B cell (primary cell): Measurements from ENCODE around the gene STAU1. TPM values are rescaled to one million over a fixed set of nuclear protein-coding genes. Genes with fewer than 3 reads are reported as not detected.
"Not testable (repeated sequence)": the region's sequence is repeated elsewhere in the genome, so short reads cannot be mapped to it uniquely, and the experiment has no call there.

Source experiments
- ATAC-seq: fragments of 200-7000 bp; cut with Tn5 transposase; one replicate; pipeline ENCODE4 v1.10.0; 2021; ENCODE audit warnings: low read depth, mild to moderate bottlenecking, moderate number of reproducible peaks, moderate library complexity
- CTCF ChIA-PET: fragments of 350-600 bp; sonication (Branson Sonifier 250); formaldehyde crosslinking; loops from one replicate; lab custom pipeline; 2021; ENCODE audit warnings: antibody characterized with exemption, inconsistent platforms; lab: Charles Lee
- POLR2A ChIA-PET: fragments of 350-600 bp; sonication (Branson Sonifier 250); formaldehyde crosslinking; loops from one replicate; lab custom pipeline; 2021; ENCODE audit warnings: antibody characterized with exemption; lab: Charles Lee
- DNase-seq: peaks from one replicate; pipeline ENCODE4 v3.0.0; 2013
- H2AFZ ChIP-seq: 2 replicates; pipeline ENCODE4 v1.6.1; 2012; ENCODE audit warnings: mild to moderate bottlenecking, low read depth, low read length; ENCODE audit not compliant: insufficient read depth, poor library complexity, severe bottlenecking
- H3K27ac ChIP-seq, 2 donors: 1 replicate in 1 of 2; 2 replicates in 1 of 2; pipeline ENCODE4 v1.5.1; 2012 to 2013; ENCODE audit warnings: low read length in 2 of 2, mild to moderate bottlenecking in 2 of 2, moderate library complexity in 1 of 2
- H3K27me3 ChIP-seq, 4 experiments: fragments of 200-600 bp in 1 of 4; sonication (generic) in 1 of 4; replicated peaks in 1 of 4; 1 replicate in 2 of 4; 2 replicates in 2 of 4; pipeline versions ENCODE4 v1.6.1 to v1.7.0; 2013 to 2016; ENCODE audit warnings: low read length in 3 of 4, mild to moderate bottlenecking in 2 of 4, mixed read lengths in 1 of 4, moderate library complexity in 1 of 4; ENCODE audit not compliant: insufficient read depth in 4 of 4, control insufficient read depth in 3 of 4; ENCODE audit errors: control extremely low read depth in 1 of 4
- H3K36me3 ChIP-seq, 2 experiments: replicated peaks in 1 of 2; 1 replicate in 1 of 2; 2 replicates in 1 of 2; pipeline versions ENCODE4 v1.6.1 to v1.7.1; 2013; ENCODE audit warnings: low read length in 1 of 2; ENCODE audit not compliant: insufficient read depth in 2 of 2, control insufficient read depth in 1 of 2; ENCODE audit errors: control extremely low read depth in 1 of 2, extremely low read depth in 1 of 2
- H3K4me1 ChIP-seq, 2 donors: fragments of 200-600 bp in 1 of 2; sonication (generic) in 1 of 2; 1 replicate in 1 of 2; 2 replicates in 1 of 2; pipeline versions ENCODE4 v1.5.1 to v1.6.1; 2013 to 2017; ENCODE audit warnings: low read length in 2 of 2; ENCODE audit not compliant: control insufficient read depth in 2 of 2, insufficient read depth in 2 of 2
- H3K4me2 ChIP-seq: replicated peaks from 2 replicates; pipeline ENCODE3; 2012; ENCODE audit warnings: mild to moderate bottlenecking, low read depth, low read length; ENCODE audit not compliant: poor library complexity, severe bottlenecking
- H3K4me3 ChIP-seq, 5 experiments: fragments of 200-600 bp in 1 of 5; sonication (generic) in 1 of 5; 1 replicate in 3 of 5; 2 replicates in 2 of 5; pipeline versions ENCODE4 v1.5.1 to v1.7.0; 2011 to 2016; ENCODE audit warnings: low read length in 4 of 5, mild to moderate bottlenecking in 4 of 5, low read depth in 2 of 5, control low read depth in 1 of 5, moderate library complexity in 1 of 5; ENCODE audit not compliant: insufficient read depth in 1 of 5; ENCODE audit errors: control extremely low read depth in 1 of 5, extremely low read depth in 1 of 5
- H3K79me2 ChIP-seq: fragments of 200-600 bp; sonication (generic); one replicate; pipeline ENCODE4 v1.6.0; 2016; ENCODE audit warnings: low read length; ENCODE audit not compliant: control insufficient read depth, insufficient read depth
- H3K9ac ChIP-seq: fragments of 200-600 bp; sonication (generic); 2 replicates; pipeline ENCODE4 v1.6.1; 2017; ENCODE audit warnings: mild to moderate bottlenecking, low read length, moderate library complexity
- H3K9me3 ChIP-seq, 3 donors: one replicate each; pipeline versions ENCODE4 v1.6.1 to v1.7.1; 2013; ENCODE audit warnings: low read length in 2 of 3; ENCODE audit not compliant: control insufficient read depth in 2 of 3, insufficient read depth in 1 of 3; ENCODE audit errors: control extremely low read depth in 1 of 3
- H4K20me1 ChIP-seq: 2 replicates; pipeline ENCODE4 v1.6.0; 2012; ENCODE audit warnings: mild to moderate bottlenecking, low read length; ENCODE audit not compliant: insufficient read depth, control insufficient read depth, poor library complexity, severe bottlenecking
- H3K27ac Mint-ChIP-seq: one replicate; pipeline ENCODE4 v1.8.0; 2021; ENCODE audit warnings: mixed read lengths
- H3K27me3 Mint-ChIP-seq: one replicate; pipeline ENCODE4 v1.8.0; 2021; ENCODE audit warnings: mixed read lengths
- H3K4me1 Mint-ChIP-seq: one replicate; pipeline ENCODE4 v1.8.0; 2021; ENCODE audit warnings: mixed read lengths
- H3K4me3 Mint-ChIP-seq: one replicate; pipeline ENCODE4 v1.8.0; 2021; ENCODE audit warnings: mixed read lengths
- H3K9me3 Mint-ChIP-seq: one replicate; pipeline ENCODE4 v1.8.0; 2022; ENCODE audit warnings: mixed read lengths; ENCODE audit not compliant: insufficient read depth
- EZH2 ChIP-seq: IDR thresholded peaks from 2 replicates; pipeline ENCODE4 v1.6.1; 2012; ENCODE audit warnings: borderline replicate concordance, low read depth, mild to moderate bottlenecking, moderate library complexity, low read length; ENCODE audit not compliant: insufficient read depth, poor library complexity, severe bottlenecking
- WGBS: methylation state at CpG from one replicate; pipeline ENCODE4 v1.1.5; 2013; ENCODE audit warnings: missing lambda C conversion rate; ENCODE audit not compliant: insufficient coverage; 5-methylcytosine and 5-hydroxymethylcytosine counted together
- intact Hi-C: fragments of 100-400 bp; cut with micrococcal nuclease; formaldehyde crosslinking; loops from one replicate; pipeline ENCODE4 v1.10.0; 2022
- polyA plus RNA-seq: library from polyadenylated mRNA; depleted of rRNA; stranded (reverse); fragments of >200 nt; gene quantifications from 2 replicates; pipeline ENCODE4 v1.2.3, GENCODE V29; 2012
- total RNA-seq, 2 donors: library from RNA; stranded (reverse); fragments of 120-200 nt in 1 of 2; gene quantifications; 1 replicate in 1 of 2; 2 replicates in 1 of 2; pipeline versions ENCODE4 v1.2.3 to v1.2.4, GENCODE V29; 2013 to 2022
- TF ChIP-seq, protein P1 (sequence below): fragments of 200-600 bp; IDR thresholded peaks from one replicate; pipeline ENCODE4 v1.8.0; 2022; ENCODE audit warnings: antibody characterized with exemption, mild to moderate bottlenecking

STAU1 gene
- total and polyA plus RNA-seq, 2 donors (not counting 1 experiment from before 2014, with no cell fraction given), result 15.4 to 42.9 TPM

DNA sequence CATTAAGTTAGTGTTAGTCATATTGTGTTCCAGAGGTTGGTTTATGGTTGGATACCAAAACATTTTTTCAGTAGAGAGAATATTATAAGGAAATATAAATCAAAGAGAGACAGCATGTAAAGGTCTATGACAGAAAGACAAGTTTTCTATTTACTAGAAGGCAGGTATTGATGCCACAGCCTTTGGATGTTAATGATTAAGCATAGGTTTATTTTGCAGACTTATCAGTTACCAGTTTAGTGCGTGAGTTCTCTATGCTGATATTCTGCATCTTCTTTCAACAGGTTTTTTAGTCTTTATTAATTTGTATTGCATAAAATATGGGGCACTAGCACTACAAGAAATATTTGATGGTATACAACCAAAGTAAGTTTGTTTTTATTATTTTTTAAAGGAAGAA lies 96.4 kb downstream of the STAU1 start:
- ChIA-PET CTCF (no interaction called here), POLR2A (no interaction called here)
- Histone ChIP-seq H3K9ac (no peak overlapping the region), H3K4me2 (no peak overlapping the region), H2AFZ (no peak overlapping the region), H4K20me1 (no peaks in the 10 kb centered on the region), H3K9me3 (no peaks in the 10 kb centered on the region), H3K36me3 (peaks cover 8 to 88% of the 10 kb centered on the region in 2 experiments), H3K79me2 (no peaks in the 10 kb centered on the region), H3K4me3 (no peak overlapping the region), H3K4me1 (no peaks in the 10 kb centered on the region), H3K27ac (no peak overlapping the region), H3K27me3 (no peaks in the 10 kb centered on the region)
- Mint-ChIP-seq H3K9me3 (no peaks in the 10 kb centered on the region), H3K4me1 (no peaks in the 10 kb centered on the region), H3K27ac (no peak overlapping the region), H3K4me3 (no peak overlapping the region), H3K27me3 (no peaks in the 10 kb centered on the region)
- no CpG with 5 or more reads among the region's 1 CpG for WGBS
- intact Hi-C loops, result no loop called here
- DNase-seq (no peak), ATAC-seq (no peak)
- TF ChIP-seq, protein P1, sequence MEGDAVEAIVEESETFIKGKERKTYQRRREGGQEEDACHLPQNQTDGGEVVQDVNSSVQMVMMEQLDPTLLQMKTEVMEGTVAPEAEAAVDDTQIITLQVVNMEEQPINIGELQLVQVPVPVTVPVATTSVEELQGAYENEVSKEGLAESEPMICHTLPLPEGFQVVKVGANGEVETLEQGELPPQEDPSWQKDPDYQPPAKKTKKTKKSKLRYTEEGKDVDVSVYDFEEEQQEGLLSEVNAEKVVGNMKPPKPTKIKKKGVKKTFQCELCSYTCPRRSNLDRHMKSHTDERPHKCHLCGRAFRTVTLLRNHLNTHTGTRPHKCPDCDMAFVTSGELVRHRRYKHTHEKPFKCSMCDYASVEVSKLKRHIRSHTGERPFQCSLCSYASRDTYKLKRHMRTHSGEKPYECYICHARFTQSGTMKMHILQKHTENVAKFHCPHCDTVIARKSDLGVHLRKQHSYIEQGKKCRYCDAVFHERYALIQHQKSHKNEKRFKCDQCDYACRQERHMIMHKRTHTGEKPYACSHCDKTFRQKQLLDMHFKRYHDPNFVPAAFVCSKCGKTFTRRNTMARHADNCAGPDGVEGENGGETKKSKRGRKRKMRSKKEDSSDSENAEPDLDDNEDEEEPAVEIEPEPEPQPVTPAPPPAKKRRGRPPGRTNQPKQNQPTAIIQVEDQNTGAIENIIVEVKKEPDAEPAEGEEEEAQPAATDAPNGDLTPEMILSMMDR, result no peak
- no peak for TF ChIP-seq EZH2

DNA sequence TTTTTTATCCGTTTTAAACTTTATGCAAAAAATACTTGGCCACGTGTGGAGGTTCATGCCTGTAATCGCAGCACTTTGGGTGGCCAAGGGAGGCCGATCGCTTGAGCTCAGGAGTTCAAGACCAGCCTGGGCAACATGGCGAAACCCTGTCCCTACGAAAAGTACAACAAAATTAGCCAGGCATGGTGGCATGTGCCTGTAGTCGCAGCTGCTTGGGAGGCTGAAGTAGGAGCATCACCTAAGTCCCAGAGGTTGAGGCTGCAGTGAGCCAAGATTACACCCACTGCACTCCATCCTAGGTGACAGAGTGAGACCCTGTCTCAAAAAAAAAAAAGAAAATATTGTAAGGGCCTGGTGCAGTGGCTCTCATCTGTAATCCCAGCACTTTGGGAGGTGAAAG lies 97.0 kb downstream of the STAU1 start:
- 96% methylated on average over 7 of the region's 8 CpGs for WGBS
- no peaks in the 10 kb centered on the region for H3K9me3 ChIP-seq
- CTCF ChIA-PET, result interaction anchor here (0.8 kb wide), 1 partner anchor 9 kb away, joined by 3 read pairs; no protein-coding TSS in a partner anchor
- H3K4me1 Mint-ChIP-seq, result no peaks in the 10 kb centered on the region
- no peak overlapping the region for H3K9ac ChIP-seq
- intact Hi-C loops, result no loop called here
- POLR2A ChIA-PET, result no interaction called here
- ATAC-seq (no peak), DNase-seq (no peak)
- peaks cover 8 to 85% of the 10 kb centered on the region in 2 experiments for H3K36me3 ChIP-seq
- H3K4me3 Mint-ChIP-seq, result no peak overlapping the region
- H3K27me3 Mint-ChIP-seq, result no peaks in the 10 kb centered on the region
- no peaks in the 10 kb centered on the region for H4K20me1 ChIP-seq
- no peak overlapping the region for H2AFZ ChIP-seq
- no peaks in the 10 kb centered on the region for H3K9me3 Mint-ChIP-seq
- TF ChIP-seq, protein P1, result no peak
- TF ChIP-seq EZH2, result no peak
- no peak overlapping the region for H3K4me3 ChIP-seq
- H3K27ac Mint-ChIP-seq, result no peak overlapping the region
- no peaks in the 10 kb centered on the region for H3K27me3 ChIP-seq
- H3K79me2 ChIP-seq, result no peaks in the 10 kb centered on the region
- no peaks in the 10 kb centered on the region for H3K4me1 ChIP-seq
- no peak overlapping the region for H3K27ac ChIP-seq
- no peak overlapping the region for H3K4me2 ChIP-seq

DNA sequence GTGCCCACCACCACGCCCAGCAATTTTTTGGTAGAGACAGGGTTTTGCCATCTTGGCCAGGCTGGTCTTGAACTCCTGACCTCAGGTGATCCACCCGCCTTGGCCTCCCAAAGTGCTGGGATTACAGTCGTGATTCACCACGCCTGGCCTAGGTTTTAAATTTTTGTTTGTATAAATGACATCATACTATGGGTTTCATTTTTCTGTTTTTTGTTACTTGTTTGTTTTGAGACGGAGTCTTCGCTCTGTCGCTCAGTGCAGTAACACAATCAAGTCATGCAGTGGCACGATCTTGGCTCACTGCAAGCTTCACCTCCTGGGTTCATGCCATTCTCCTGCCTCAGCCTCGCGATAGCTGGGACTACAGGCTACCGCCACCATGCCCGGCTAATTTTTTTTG lies 105.8 kb downstream of the STAU1 start:
- ATAC-seq, H2AFZ ChIP-seq: not testable (repeated sequence)
- peaks cover 5 to 83% of the 10 kb centered on the region in 2 experiments for H3K36me3 ChIP-seq

More for the DNA sequence above, 105.8 kb downstream of the STAU1 start:
- DNase-seq, H3K4me1 ChIP-seq, H3K27ac Mint-ChIP-seq, H3K9me3 ChIP-seq, CTCF ChIA-PET, H3K9ac ChIP-seq, H3K4me3 ChIP-seq, H3K27ac ChIP-seq, H3K4me2 ChIP-seq, H3K27me3 Mint-ChIP-seq, H3K4me3 Mint-ChIP-seq, POLR2A ChIA-PET, H3K79me2 ChIP-seq, intact Hi-C loops, H4K20me1 ChIP-seq, H3K4me1 Mint-ChIP-seq, H3K9me3 Mint-ChIP-seq, H3K27me3 ChIP-seq: not testable (repeated sequence)
- 96% methylated on average over 9 of the region's 12 CpGs for WGBS
